Measurements from ENCODE around the gene SELENON. TPM values are rescaled to one million over a fixed set of nuclear protein-coding genes. Genes with fewer than 3 reads are reported as not detected.

Gene SELENON
- polyA plus RNA-seq, 1 of the 3 experiments (the other 2 are of a cell fraction): 56.2 TPM

GRCh38 chr1:25810341-25811299 lies 10.6 kb downstream of the SELENON start (continued):
- TF ChIP-seq ZBTB33 (IDR thresholded peaks at IDR 0.05; ENCODE audit: borderline replicate concordance, low read depth): no peak
- TF ChIP-seq RFX5 (IDR thresholded peaks at IDR 0.05; ENCODE audit: low read length): no peak
- no peak for TF ChIP-seq TEAD4 (IDR thresholded peaks at IDR 0.05; ENCODE audit: borderline replicate concordance, insufficient read depth)
- TF ChIP-seq SIN3A (IDR thresholded peaks at IDR 0.05; ENCODE audit: borderline replicate concordance, low read depth, low read length): no peak
- TF ChIP-seq CHD2 (IDR thresholded peaks at IDR 0.05; ENCODE audit: low read length, partially characterized antibody): no peak
- TF ChIP-seq PBX3 (IDR thresholded peaks at IDR 0.05): no peak
- TF ChIP-seq POLR2AphosphoS5 (IDR thresholded peaks at IDR 0.05; ENCODE audit: low read depth, low read length): peak; percentile 28; the same call in 1 of the 2 replicates
- TF ChIP-seq, protein P1, sequence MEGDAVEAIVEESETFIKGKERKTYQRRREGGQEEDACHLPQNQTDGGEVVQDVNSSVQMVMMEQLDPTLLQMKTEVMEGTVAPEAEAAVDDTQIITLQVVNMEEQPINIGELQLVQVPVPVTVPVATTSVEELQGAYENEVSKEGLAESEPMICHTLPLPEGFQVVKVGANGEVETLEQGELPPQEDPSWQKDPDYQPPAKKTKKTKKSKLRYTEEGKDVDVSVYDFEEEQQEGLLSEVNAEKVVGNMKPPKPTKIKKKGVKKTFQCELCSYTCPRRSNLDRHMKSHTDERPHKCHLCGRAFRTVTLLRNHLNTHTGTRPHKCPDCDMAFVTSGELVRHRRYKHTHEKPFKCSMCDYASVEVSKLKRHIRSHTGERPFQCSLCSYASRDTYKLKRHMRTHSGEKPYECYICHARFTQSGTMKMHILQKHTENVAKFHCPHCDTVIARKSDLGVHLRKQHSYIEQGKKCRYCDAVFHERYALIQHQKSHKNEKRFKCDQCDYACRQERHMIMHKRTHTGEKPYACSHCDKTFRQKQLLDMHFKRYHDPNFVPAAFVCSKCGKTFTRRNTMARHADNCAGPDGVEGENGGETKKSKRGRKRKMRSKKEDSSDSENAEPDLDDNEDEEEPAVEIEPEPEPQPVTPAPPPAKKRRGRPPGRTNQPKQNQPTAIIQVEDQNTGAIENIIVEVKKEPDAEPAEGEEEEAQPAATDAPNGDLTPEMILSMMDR (IDR thresholded peaks at IDR 0.05): peak; percentile 90

GRCh38 chr1:25811384-25812082 lies 11.5 kb downstream of the SELENON start:
- H3K4me2 ChIP-seq: no peak overlapping the region
- H3K9me3 ChIP-seq: no peaks in the 10 kb centered on the region
- H3K4me1 ChIP-seq (ENCODE audit: control insufficient read depth in 1 of 2, insufficient read depth in 2 of 2, low read depth in 1 of 2, low read length in 1 of 2): peaks cover 0 to 7% of the 10 kb centered on the region in 2 experiments; a peak in 1 of 4 replicates
- H3K27me3 ChIP-seq (ENCODE audit: insufficient read depth): no peaks in the 10 kb centered on the region
- no peaks in the 10 kb centered on the region for H4K20me1 ChIP-seq (ENCODE audit: insufficient read depth)
- ChIA-PET CTCF (interaction anchor here (0.7 to 4.7 kb wide), 23 partner anchors 8 to 291 kb away, joined by 3 to 76 read pairs (median 5); partner anchors contain the start of genes MTFR1L and SELENON), POLR2A (interaction anchor here (1.6 kb wide), 1 partner anchor 203 kb away, joined by 4 read pairs; no protein-coding TSS in a partner anchor)
- H3K79me2 ChIP-seq (ENCODE audit: insufficient read depth): no peaks in the 10 kb centered on the region
- H3F3A ChIP-seq (replicated peaks; ENCODE audit: insufficient read depth): no peaks in the 10 kb centered on the region
- no peaks in the 10 kb centered on the region for H3K9me2 ChIP-seq
- WGBS (ENCODE audit: low lambda C conversion rate): 84% methylated on average over 6 of the region's 13 CpGs
- peak; percentile 27 for DNase-seq
- no peak overlapping the region for H3K9ac ChIP-seq
- peaks cover 0 to 47% of the 10 kb centered on the region in 2 experiments for H3K36me3 ChIP-seq (replicated peaks in 1 of 2; ENCODE audit: control insufficient read depth in 1 of 2, insufficient read depth in 2 of 2, low read length in 1 of 2)
- no peak overlapping the region for H3K4me3 ChIP-seq (ENCODE audit: low read depth in 2 of 2, low read length in 1 of 2)
- no peak overlapping the region for H2AFZ ChIP-seq (ENCODE audit: low read depth)
- no peak overlapping the region; a peak in 1 of 4 replicates for H3K27ac ChIP-seq (ENCODE audit: low read depth in 2 of 2, low read length in 1 of 2)
- no peak for TF ChIP-seq USF1 (IDR thresholded peaks at IDR 0.05; ENCODE audit: borderline replicate concordance, low read depth)
- TF ChIP-seq TEAD4 (IDR thresholded peaks at IDR 0.05; ENCODE audit: borderline replicate concordance, insufficient read depth): no peak
- no peak for TF ChIP-seq USF2 (IDR thresholded peaks at IDR 0.05; ENCODE audit: borderline replicate concordance, low read depth, low read length)
- no peak for TF ChIP-seq RAD21 (IDR thresholded peaks at IDR 0.05; ENCODE audit: low read length)
- no peak for TF ChIP-seq EZH2phosphoT487 (IDR thresholded peaks at IDR 0.05; ENCODE audit: borderline replicate concordance, low read depth)
- no peak for TF ChIP-seq GABPA (IDR thresholded peaks at IDR 0.05; ENCODE audit: low read depth)
- no peak for TF ChIP-seq PBX3 (IDR thresholded peaks at IDR 0.05)
- no peak for TF ChIP-seq CHD2 (IDR thresholded peaks at IDR 0.05; ENCODE audit: low read length, partially characterized antibody)
- no peak for TF ChIP-seq TCF12 (IDR thresholded peaks at IDR 0.05)
- no peak for TF ChIP-seq TAF1 (IDR thresholded peaks at IDR 0.05; ENCODE audit: borderline replicate concordance, low read depth, low read length)
- TF ChIP-seq, protein P2, sequence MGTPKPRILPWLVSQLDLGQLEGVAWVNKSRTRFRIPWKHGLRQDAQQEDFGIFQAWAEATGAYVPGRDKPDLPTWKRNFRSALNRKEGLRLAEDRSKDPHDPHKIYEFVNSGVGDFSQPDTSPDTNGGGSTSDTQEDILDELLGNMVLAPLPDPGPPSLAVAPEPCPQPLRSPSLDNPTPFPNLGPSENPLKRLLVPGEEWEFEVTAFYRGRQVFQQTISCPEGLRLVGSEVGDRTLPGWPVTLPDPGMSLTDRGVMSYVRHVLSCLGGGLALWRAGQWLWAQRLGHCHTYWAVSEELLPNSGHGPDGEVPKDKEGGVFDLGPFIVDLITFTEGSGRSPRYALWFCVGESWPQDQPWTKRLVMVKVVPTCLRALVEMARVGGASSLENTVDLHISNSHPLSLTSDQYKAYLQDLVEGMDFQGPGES (IDR thresholded peaks at IDR 0.05; ENCODE audit: low read depth, low read length): no peak
- TF ChIP-seq JUND (IDR thresholded peaks at IDR 0.05): no peak
- TF ChIP-seq RFX5 (IDR thresholded peaks at IDR 0.05; ENCODE audit: low read length): no peak

Measured in SK-N-SH (cell line).